B cell (primary cell): ENCODE measurements around the gene KCTD18. TPM values are rescaled to one million over a fixed set of nuclear protein-coding genes. Genes with fewer than 3 reads are reported as not detected.

Experiments
- ATAC-seq: fragments of 200-7000 bp; cut with Tn5 transposase; one replicate; pipeline ENCODE4 v1.10.0; 2021; ENCODE audit warnings: low read depth, mild to moderate bottlenecking, moderate number of reproducible peaks, moderate library complexity
- CTCF ChIA-PET: fragments of 350-600 bp; sonication (Branson Sonifier 250); formaldehyde crosslinking; loops from one replicate; lab custom pipeline; 2021; ENCODE audit warnings: antibody characterized with exemption, inconsistent platforms; lab: Charles Lee
- POLR2A ChIA-PET: fragments of 350-600 bp; sonication (Branson Sonifier 250); formaldehyde crosslinking; loops from one replicate; lab custom pipeline; 2021; ENCODE audit warnings: antibody characterized with exemption; lab: Charles Lee
- DNase-seq: peaks from one replicate; pipeline ENCODE4 v3.0.0; 2013
- H2AFZ ChIP-seq: 2 replicates; pipeline ENCODE4 v1.6.1; 2012; ENCODE audit warnings: mild to moderate bottlenecking, low read depth, low read length; ENCODE audit not compliant: insufficient read depth, poor library complexity, severe bottlenecking
- H3K27ac ChIP-seq, 2 donors: 1 replicate in 1 of 2; 2 replicates in 1 of 2; pipeline ENCODE4 v1.5.1; 2012 to 2013; ENCODE audit warnings: low read length in 2 of 2, mild to moderate bottlenecking in 2 of 2, moderate library complexity in 1 of 2
- H3K27me3 ChIP-seq, 4 experiments: fragments of 200-600 bp in 1 of 4; sonication (generic) in 1 of 4; replicated peaks in 1 of 4; 1 replicate in 2 of 4; 2 replicates in 2 of 4; pipeline versions ENCODE4 v1.6.1 to v1.7.0; 2013 to 2016; ENCODE audit warnings: low read length in 3 of 4, mild to moderate bottlenecking in 2 of 4, mixed read lengths in 1 of 4, moderate library complexity in 1 of 4; ENCODE audit not compliant: insufficient read depth in 4 of 4, control insufficient read depth in 3 of 4; ENCODE audit errors: control extremely low read depth in 1 of 4
- H3K36me3 ChIP-seq, 2 experiments: replicated peaks in 1 of 2; 1 replicate in 1 of 2; 2 replicates in 1 of 2; pipeline versions ENCODE4 v1.6.1 to v1.7.1; 2013; ENCODE audit warnings: low read length in 1 of 2; ENCODE audit not compliant: insufficient read depth in 2 of 2, control insufficient read depth in 1 of 2; ENCODE audit errors: control extremely low read depth in 1 of 2, extremely low read depth in 1 of 2
- H3K4me1 ChIP-seq, 2 donors: fragments of 200-600 bp in 1 of 2; sonication (generic) in 1 of 2; 1 replicate in 1 of 2; 2 replicates in 1 of 2; pipeline versions ENCODE4 v1.5.1 to v1.6.1; 2013 to 2017; ENCODE audit warnings: low read length in 2 of 2; ENCODE audit not compliant: control insufficient read depth in 2 of 2, insufficient read depth in 2 of 2
- H3K4me2 ChIP-seq: replicated peaks from 2 replicates; pipeline ENCODE3; 2012; ENCODE audit warnings: mild to moderate bottlenecking, low read depth, low read length; ENCODE audit not compliant: poor library complexity, severe bottlenecking
- H3K4me3 ChIP-seq, 5 experiments: fragments of 200-600 bp in 1 of 5; sonication (generic) in 1 of 5; 1 replicate in 3 of 5; 2 replicates in 2 of 5; pipeline versions ENCODE4 v1.5.1 to v1.7.0; 2011 to 2016; ENCODE audit warnings: low read length in 4 of 5, mild to moderate bottlenecking in 4 of 5, low read depth in 2 of 5, control low read depth in 1 of 5, moderate library complexity in 1 of 5; ENCODE audit not compliant: insufficient read depth in 1 of 5; ENCODE audit errors: control extremely low read depth in 1 of 5, extremely low read depth in 1 of 5
- H3K79me2 ChIP-seq: fragments of 200-600 bp; sonication (generic); one replicate; pipeline ENCODE4 v1.6.0; 2016; ENCODE audit warnings: low read length; ENCODE audit not compliant: control insufficient read depth, insufficient read depth
- H3K9ac ChIP-seq: fragments of 200-600 bp; sonication (generic); 2 replicates; pipeline ENCODE4 v1.6.1; 2017; ENCODE audit warnings: mild to moderate bottlenecking, low read length, moderate library complexity
- H3K9me3 ChIP-seq, 3 donors: one replicate each; pipeline versions ENCODE4 v1.6.1 to v1.7.1; 2013; ENCODE audit warnings: low read length in 2 of 3; ENCODE audit not compliant: control insufficient read depth in 2 of 3, insufficient read depth in 1 of 3; ENCODE audit errors: control extremely low read depth in 1 of 3
- H4K20me1 ChIP-seq: 2 replicates; pipeline ENCODE4 v1.6.0; 2012; ENCODE audit warnings: mild to moderate bottlenecking, low read length; ENCODE audit not compliant: insufficient read depth, control insufficient read depth, poor library complexity, severe bottlenecking
- H3K27ac Mint-ChIP-seq: one replicate; pipeline ENCODE4 v1.8.0; 2021; ENCODE audit warnings: mixed read lengths
- H3K27me3 Mint-ChIP-seq: one replicate; pipeline ENCODE4 v1.8.0; 2021; ENCODE audit warnings: mixed read lengths
- H3K4me1 Mint-ChIP-seq: one replicate; pipeline ENCODE4 v1.8.0; 2021; ENCODE audit warnings: mixed read lengths
- H3K4me3 Mint-ChIP-seq: one replicate; pipeline ENCODE4 v1.8.0; 2021; ENCODE audit warnings: mixed read lengths
- H3K9me3 Mint-ChIP-seq: one replicate; pipeline ENCODE4 v1.8.0; 2022; ENCODE audit warnings: mixed read lengths; ENCODE audit not compliant: insufficient read depth
- EZH2 ChIP-seq: IDR thresholded peaks from 2 replicates; pipeline ENCODE4 v1.6.1; 2012; ENCODE audit warnings: borderline replicate concordance, low read depth, mild to moderate bottlenecking, moderate library complexity, low read length; ENCODE audit not compliant: insufficient read depth, poor library complexity, severe bottlenecking
- WGBS: methylation state at CpG from one replicate; pipeline ENCODE4 v1.1.5; 2013; ENCODE audit warnings: missing lambda C conversion rate; ENCODE audit not compliant: insufficient coverage; 5-methylcytosine and 5-hydroxymethylcytosine counted together
- intact Hi-C: fragments of 100-400 bp; cut with micrococcal nuclease; formaldehyde crosslinking; loops from one replicate; pipeline ENCODE4 v1.10.0; 2022
- polyA minus RNA-seq: library from RNA; depleted of rRNA, polyadenylated mRNA; stranded (reverse); fragments of >200 nt; gene quantifications from 2 replicates; pipeline ENCODE4 v1.2.3, GENCODE V29; 2012
- polyA plus RNA-seq: library from polyadenylated mRNA; depleted of rRNA; stranded (reverse); fragments of >200 nt; gene quantifications from 2 replicates; pipeline ENCODE4 v1.2.3, GENCODE V29; 2012
- total RNA-seq, 2 donors: library from RNA; stranded (reverse); fragments of 120-200 nt in 1 of 2; gene quantifications; 1 replicate in 1 of 2; 2 replicates in 1 of 2; pipeline versions ENCODE4 v1.2.3 to v1.2.4, GENCODE V29; 2013 to 2022
- TF ChIP-seq, protein P1 (sequence below): fragments of 200-600 bp; IDR thresholded peaks from one replicate; pipeline ENCODE4 v1.8.0; 2022; ENCODE audit warnings: antibody characterized with exemption, mild to moderate bottlenecking

KCTD18 gene
- total RNA-seq (20.2 and 21.3 TPM in 2 replicates), polyA plus RNA-seq (15.3 and 20.8 TPM in 2 replicates), polyA minus RNA-seq (12.9 and 18.5 TPM in 2 replicates)
- total RNA-seq (2013), result 26.3 TPM

DNA sequence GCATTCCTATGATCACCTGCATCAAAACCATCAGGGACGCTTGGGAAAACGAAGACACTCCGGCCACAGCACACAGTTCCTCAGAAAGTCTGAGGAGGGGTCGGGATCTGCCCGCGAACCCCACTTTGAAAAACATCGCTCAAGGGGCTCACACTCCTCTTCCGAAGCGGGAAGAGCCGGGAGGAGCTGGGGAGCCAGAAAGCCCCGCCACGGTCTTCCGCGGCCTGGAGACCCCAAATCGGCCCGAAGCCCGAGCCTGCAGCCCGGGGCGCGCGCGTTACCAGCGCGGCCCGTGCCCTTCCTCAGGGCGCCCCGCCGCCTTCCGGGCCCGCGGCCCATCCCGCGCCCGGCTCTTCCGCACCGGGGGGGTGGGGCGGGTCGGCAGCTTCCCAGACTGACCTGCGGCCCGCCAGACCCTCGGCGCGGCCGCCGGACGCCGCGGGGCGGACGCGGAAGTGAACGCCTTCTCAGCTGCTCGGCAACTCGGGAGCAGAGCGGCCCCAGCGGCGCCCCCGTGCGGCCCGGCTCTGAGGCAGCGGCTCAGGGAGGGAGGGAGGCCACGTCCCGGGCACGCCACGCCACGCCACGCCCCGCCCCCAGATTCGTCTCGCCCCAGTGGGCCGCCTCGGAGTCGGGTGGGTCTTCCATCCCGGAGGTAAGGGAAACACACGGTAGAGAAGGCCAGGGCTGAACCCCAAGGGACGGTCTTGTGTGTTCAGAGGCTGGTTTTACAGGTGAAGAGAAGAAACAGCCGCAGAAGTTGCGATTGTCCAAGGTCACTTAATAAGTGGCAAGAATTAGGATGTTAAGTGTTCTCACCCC lies at the start of gene KCTD18:
KCTD18 (minus strand) TSS at position 457 of the 822 bp plus-strand sequence. CDS start 3,052 bp downstream, outside the sequence.
- Mint-ChIP-seq H3K4me1 (peaks cover 28% of the 10 kb centered on the region), H3K4me3 (peak within 1 kb of the TSS; percentile 95), H3K27me3 (peaks cover 4% of the 10 kb centered on the region), H3K27ac (peak within 1 kb of the TSS; percentile 92), H3K9me3 (no peaks in the 10 kb centered on the region)
- Histone ChIP-seq H3K4me1 (peaks cover 15 to 21% of the 10 kb centered on the region in 2 donors), H3K4me3 (peak within 1 kb of the TSS; percentile 64 to 81 (median 66)), H3K9me3 (no peaks in the 10 kb centered on the region), H3K4me2 (peak within 1 kb of the TSS; percentile 90), H3K9ac (peak within 1 kb of the TSS; percentile 90), H3K27ac (peak within 1 kb of the TSS; percentile 49 to 79), H2AFZ (peak within 1 kb of the TSS; percentile 89), H3K36me3 (peaks cover 0 to 6% of the 10 kb centered on the region in 2 experiments), H3K27me3 (peaks cover 0 to 13% (median 13%) of the 10 kb centered on the region in 4 experiments), H3K79me2 (peaks cover 10% of the 10 kb centered on the region), H4K20me1 (no peaks in the 10 kb centered on the region)
- TF ChIP-seq, protein P1, sequence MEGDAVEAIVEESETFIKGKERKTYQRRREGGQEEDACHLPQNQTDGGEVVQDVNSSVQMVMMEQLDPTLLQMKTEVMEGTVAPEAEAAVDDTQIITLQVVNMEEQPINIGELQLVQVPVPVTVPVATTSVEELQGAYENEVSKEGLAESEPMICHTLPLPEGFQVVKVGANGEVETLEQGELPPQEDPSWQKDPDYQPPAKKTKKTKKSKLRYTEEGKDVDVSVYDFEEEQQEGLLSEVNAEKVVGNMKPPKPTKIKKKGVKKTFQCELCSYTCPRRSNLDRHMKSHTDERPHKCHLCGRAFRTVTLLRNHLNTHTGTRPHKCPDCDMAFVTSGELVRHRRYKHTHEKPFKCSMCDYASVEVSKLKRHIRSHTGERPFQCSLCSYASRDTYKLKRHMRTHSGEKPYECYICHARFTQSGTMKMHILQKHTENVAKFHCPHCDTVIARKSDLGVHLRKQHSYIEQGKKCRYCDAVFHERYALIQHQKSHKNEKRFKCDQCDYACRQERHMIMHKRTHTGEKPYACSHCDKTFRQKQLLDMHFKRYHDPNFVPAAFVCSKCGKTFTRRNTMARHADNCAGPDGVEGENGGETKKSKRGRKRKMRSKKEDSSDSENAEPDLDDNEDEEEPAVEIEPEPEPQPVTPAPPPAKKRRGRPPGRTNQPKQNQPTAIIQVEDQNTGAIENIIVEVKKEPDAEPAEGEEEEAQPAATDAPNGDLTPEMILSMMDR, result peak; percentile 83
- TF ChIP-seq EZH2, result no peak
- POLR2A ChIA-PET, result interaction anchor here (0.5 to 1.8 kb wide), 4 partner anchors 16 to 727 kb away, joined by 3 to 12 read pairs (median 6); partner anchors contain the start of genes CLK1 and SGO2
- CTCF ChIA-PET, result interaction anchor here (0.7 to 1.6 kb wide), 6 partner anchors 12 to 44 kb away, joined by 3 to 6 read pairs (median 4); partner anchors contain the start of gene SGO2
- DNase-seq (peak; percentile 91), ATAC-seq (peak; percentile 100)
- intact Hi-C loops, result loop anchor here (1.0 to 5.0 kb wide), 5 partner anchors 16 to 599 kb away; partner anchors contain the start of genes BZW1, C2orf69, NIF3L1 and PPIL3
- WGBS, result under 1% methylated on average over 76 of the region's 78 CpGs

DNA sequence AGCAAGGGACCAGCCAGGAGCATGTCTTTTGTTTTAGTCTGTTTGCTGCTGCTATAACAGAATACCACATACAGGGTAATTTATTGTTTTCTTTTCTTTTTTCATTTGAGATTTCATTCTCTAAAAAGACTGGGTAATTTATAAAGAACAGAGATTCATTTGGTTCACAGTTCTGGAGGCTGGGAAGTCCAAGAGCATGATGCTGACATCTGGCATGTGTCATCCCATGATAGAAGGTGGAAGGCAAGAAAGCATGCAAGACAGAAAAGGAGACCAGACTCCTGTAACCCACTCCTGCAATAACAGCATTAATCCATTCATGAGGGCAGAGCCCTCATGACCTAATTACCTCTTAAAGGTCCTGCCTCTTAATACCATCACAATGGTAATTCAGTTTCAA lies 30.9 kb upstream of the KCTD18 start:
- Mint-ChIP-seq H3K27me3 (no peaks in the 10 kb centered on the region), H3K4me3 (no peak overlapping the region), H3K27ac (no peak overlapping the region), H3K9me3 (no peaks in the 10 kb centered on the region), H3K4me1 (no peaks in the 10 kb centered on the region)
- ATAC-seq (no peak), DNase-seq (no peak)
- H3K4me2 ChIP-seq, result no peak overlapping the region
- no peak for TF ChIP-seq EZH2
- TF ChIP-seq, protein P1, result no peak
- no peaks in the 10 kb centered on the region for H3K27me3 ChIP-seq
- intact Hi-C loops, result no loop called here
- no peaks in the 10 kb centered on the region for H3K79me2 ChIP-seq
- CTCF ChIA-PET, result no interaction called here
- H3K9me3 ChIP-seq, result peaks cover 0 to 2% (median 0%) of the 10 kb centered on the region in 3 donors
- no peaks in the 10 kb centered on the region for H4K20me1 ChIP-seq
- H3K27ac ChIP-seq, result no peak overlapping the region
- no peak overlapping the region for H2AFZ ChIP-seq
- H3K36me3 ChIP-seq, result peaks cover 2 to 3% of the 10 kb centered on the region in 2 experiments
- no peaks in the 10 kb centered on the region for H3K4me1 ChIP-seq
- POLR2A ChIA-PET, result no interaction called here
- H3K4me3 ChIP-seq, result no peak overlapping the region
- no peak overlapping the region for H3K9ac ChIP-seq
